K562 (cell line): ENCODE results near the gene ABHD3. TPM values are rescaled to one million over a fixed set of nuclear protein-coding genes. Genes with fewer than 3 reads are reported as not detected.

Source experiments
- CBFB ChIP-seq: sonication (generic); formaldehyde crosslinking; IDR thresholded peaks from 2 replicates; pipeline ENCODE4 v1.4.0; 2020; ENCODE audit warnings: mild to moderate bottlenecking, missing genetic modification reagents
- CBX8 ChIP-seq: fragments of 200-600 bp; sonication (generic); IDR thresholded peaks from 2 replicates; pipeline ENCODE4 v1.6.1; 2012; ENCODE audit warnings: borderline replicate concordance, mixed run types, low read depth, mild to moderate bottlenecking, moderate library complexity, mixed read lengths, low read length, control low read depth, inconsistent platforms; ENCODE audit not compliant: poor library complexity, severe bottlenecking; ENCODE audit errors: extremely low read depth
- GATAD2B ChIP-seq: fragments of 450-650 bp; IDR thresholded peaks from 2 replicates; pipeline ENCODE4 v1.6.1; 2017; ENCODE audit warnings: mild to moderate bottlenecking, borderline replicate concordance
- GTF2E2 ChIP-seq: fragments of 200-800 bp; sonication (Bioruptor generic); IDR thresholded peaks from 2 replicates; pipeline ENCODE4 v1.6.1; 2016; ENCODE audit warnings: missing genetic modification characterization, missing compliant biosample characterization
- IRF2 ChIP-seq: sonication (generic); formaldehyde crosslinking; IDR thresholded peaks from 2 replicates; pipeline ENCODE4 v1.8.1; 2022; ENCODE audit warnings: mild to moderate bottlenecking, missing genetic modification reagents
- MED1 ChIP-seq: sonication (generic); formaldehyde crosslinking; IDR thresholded peaks from 2 replicates; pipeline ENCODE4 v1.8.1; 2023; ENCODE audit warnings: missing genetic modification reagents, borderline replicate concordance
- NFIC ChIP-seq: fragments of 450-650 bp; IDR thresholded peaks from 2 replicates; pipeline ENCODE4 v1.6.1; 2017; ENCODE audit warnings: mild to moderate bottlenecking, inconsistent platforms
- RBM25 ChIP-seq: fragments of 200-400 bp; formaldehyde crosslinking; IDR thresholded peaks from 2 replicates; pipeline ENCODE4 v1.6.1; 2018; ENCODE audit warnings: low read length, low read depth, moderate library complexity; ENCODE audit not compliant: severe bottlenecking
- YY1 ChIP-seq, 3 experiments: IDR thresholded peaks; 2 replicates each; pipeline ENCODE4 v1.6.1; 2011; ENCODE audit warnings: low read length in 2 of 3, mild to moderate bottlenecking in 2 of 3, moderate library complexity in 2 of 3, borderline replicate concordance in 1 of 3, control low read depth in 1 of 3, low read depth in 1 of 3; ENCODE audit not compliant: insufficient read depth in 3 of 3, insufficient replicate concordance in 2 of 3, control insufficient read depth in 1 of 3, insufficient read length in 1 of 3; ENCODE audit errors: extremely low read depth in 1 of 3
- ZFP36 ChIP-seq: fragments of 150-350 bp; IDR thresholded peaks from 2 replicates; pipeline ENCODE4 v1.6.1; 2018; ENCODE audit warnings: low read length, low read depth; ENCODE audit not compliant: partially characterized antibody
- ZNF174 ChIP-seq: fragments of 250-450 bp; sonication (Bioruptor Pico); IDR thresholded peaks from 2 replicates; pipeline ENCODE4 v1.4.0; 2020; ENCODE audit warnings: mild to moderate bottlenecking
- ZNF232 ChIP-seq: sonication (generic); formaldehyde crosslinking; IDR thresholded peaks from 2 replicates; pipeline ENCODE4 v1.8.0; 2022; ENCODE audit warnings: mild to moderate bottlenecking, missing genetic modification reagents
- polyA plus RNA-seq, 8 experiments: library from polyadenylated mRNA; depleted of rRNA in 4 of 8; stranded (reverse) in 5 of 8; unstranded in 3 of 8; fragments of >200 nt; fragmentation: Nextera tagmentation in 2 of 8; fragmentation: Illumina TruSeq in 1 of 8; extraction: Ambion mirVana in 2 of 8; extraction: Trizol in 1 of 8; gene quantifications; 2 replicates each; pipeline versions ENCODE4 v1.2.1 to v1.2.3, GENCODE V29; 2011 to 2014; ENCODE audit warnings: inconsistent platforms in 1 of 8, missing spikeins in 1 of 8
- total RNA-seq, 7 experiments: library from RNA; depleted of rRNA in 6 of 7; stranded (reverse); fragments of >200 nt in 6 of 7; fragmentation: Illumina TruSeq in 2 of 7; extraction: Trizol in 2 of 7; gene quantifications; 2 replicates each; pipeline versions ENCODE4 v1.2.1 to v1.2.3, GENCODE V29; 2011 to 2021; ENCODE audit warnings: low replicate concordance in 1 of 7
- TF ChIP-seq, protein P1 (sequence below), 2 experiments: IDR thresholded peaks; 2 replicates each; pipeline ENCODE4 v1.6.1; 2011; ENCODE audit warnings: borderline replicate concordance in 1 of 2, control low read depth in 1 of 2, low read depth in 1 of 2, low read length in 1 of 2, mild to moderate bottlenecking in 1 of 2, mixed read lengths in 1 of 2, moderate library complexity in 1 of 2; ENCODE audit not compliant: insufficient read depth in 1 of 2, insufficient read length in 1 of 2, poor library complexity in 1 of 2, severe bottlenecking in 1 of 2; ENCODE audit errors: extremely low read depth in 1 of 2
- TF ChIP-seq, protein P2 (sequence below): fragments of 250-450 bp; sonication (Bioruptor Pico); IDR thresholded peaks from 2 replicates; pipeline ENCODE4 v1.4.0; 2020; ENCODE audit warnings: borderline replicate concordance
- TF ChIP-seq, protein P3 (sequence below): fragments of 250-450 bp; sonication (Bioruptor Pico); IDR thresholded peaks from 2 replicates; pipeline ENCODE4 v1.5.0; 2021; ENCODE audit warnings: mild to moderate bottlenecking, moderate library complexity
- TF ChIP-seq, protein P4 (sequence below): fragments of 450-650 bp; IDR thresholded peaks from 2 replicates; pipeline ENCODE4 v1.6.1; 2018; ENCODE audit warnings: mild to moderate bottlenecking, low read depth; ENCODE audit not compliant: partially characterized antibody

Gene ABHD3
- total and polyA plus RNA-seq, 9 of the 15 experiments (the other 6 are each of a cell fraction or from before 2014, with no cell fraction given): 6.3 to 38.8 (median 19.4) TPM

DNA sequence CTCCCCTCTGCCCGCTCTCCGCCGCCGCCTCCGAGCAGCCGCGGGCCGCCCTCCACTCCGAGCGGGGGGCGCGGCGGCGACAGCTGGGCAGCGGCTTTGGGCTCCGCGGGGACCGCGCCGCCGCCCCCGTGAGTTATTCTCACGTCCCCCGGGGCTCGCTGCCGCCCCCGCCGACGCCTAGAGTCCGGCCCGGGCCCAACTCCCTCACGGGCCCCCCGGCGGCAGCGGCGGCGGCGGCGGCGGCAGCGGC, 36.7 kb upstream of the ABHD3 start (continued):
- TF ChIP-seq, protein P1, sequence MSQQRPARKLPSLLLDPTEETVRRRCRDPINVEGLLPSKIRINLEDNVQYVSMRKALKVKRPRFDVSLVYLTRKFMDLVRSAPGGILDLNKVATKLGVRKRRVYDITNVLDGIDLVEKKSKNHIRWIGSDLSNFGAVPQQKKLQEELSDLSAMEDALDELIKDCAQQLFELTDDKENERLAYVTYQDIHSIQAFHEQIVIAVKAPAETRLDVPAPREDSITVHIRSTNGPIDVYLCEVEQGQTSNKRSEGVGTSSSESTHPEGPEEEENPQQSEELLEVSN (IDR thresholded peaks at IDR 0.05; ENCODE audit: borderline replicate concordance in 1 of 2, extremely low read depth in 1 of 2, insufficient read depth in 1 of 2, insufficient read length in 1 of 2, low read depth in 1 of 2, low read length in 1 of 2, poor library complexity in 1 of 2, severe bottlenecking in 1 of 2): peak in 1 of 2 experiments; percentile 6
- TF ChIP-seq CBFB: no peak
- TF ChIP-seq ZNF174 (CRISPR knock-in tag): no peak
- TF ChIP-seq GATAD2B: peak; percentile 81; the same call in 1 of the 2 replicates
- no peak for TF ChIP-seq YY1 (IDR thresholded peaks at IDR 0.05; ENCODE audit: borderline replicate concordance in 1 of 3, control insufficient read depth in 1 of 3, extremely low read depth in 1 of 3, insufficient read depth in 3 of 3, insufficient read length in 1 of 3, insufficient replicate concordance in 2 of 3, low read depth in 1 of 3, low read length in 2 of 3)
- peak; percentile 47 for TF ChIP-seq ZFP36
- TF ChIP-seq, protein P2, sequence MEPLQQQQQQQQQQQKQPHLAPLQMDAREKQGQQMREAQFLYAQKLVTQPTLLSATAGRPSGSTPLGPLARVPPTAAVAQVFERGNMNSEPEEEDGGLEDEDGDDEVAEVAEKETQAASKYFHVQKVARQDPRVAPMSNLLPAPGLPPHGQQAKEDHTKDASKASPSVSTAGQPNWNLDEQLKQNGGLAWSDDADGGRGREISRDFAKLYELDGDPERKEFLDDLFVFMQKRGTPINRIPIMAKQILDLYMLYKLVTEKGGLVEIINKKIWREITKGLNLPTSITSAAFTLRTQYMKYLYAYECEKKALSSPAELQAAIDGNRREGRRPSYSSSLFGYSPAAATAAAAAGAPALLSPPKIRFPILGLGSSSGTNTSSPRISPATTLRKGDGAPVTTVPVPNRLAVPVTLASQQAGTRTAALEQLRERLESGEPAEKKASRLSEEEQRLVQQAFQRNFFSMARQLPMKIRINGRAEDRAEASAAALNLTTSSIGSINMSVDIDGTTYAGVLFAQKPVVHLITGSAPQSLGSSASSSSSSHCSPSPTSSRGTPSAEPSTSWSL (CRISPR knock-in tag): no peak
- TF ChIP-seq RBM25: peak; percentile 18
- TF ChIP-seq, protein P3, sequence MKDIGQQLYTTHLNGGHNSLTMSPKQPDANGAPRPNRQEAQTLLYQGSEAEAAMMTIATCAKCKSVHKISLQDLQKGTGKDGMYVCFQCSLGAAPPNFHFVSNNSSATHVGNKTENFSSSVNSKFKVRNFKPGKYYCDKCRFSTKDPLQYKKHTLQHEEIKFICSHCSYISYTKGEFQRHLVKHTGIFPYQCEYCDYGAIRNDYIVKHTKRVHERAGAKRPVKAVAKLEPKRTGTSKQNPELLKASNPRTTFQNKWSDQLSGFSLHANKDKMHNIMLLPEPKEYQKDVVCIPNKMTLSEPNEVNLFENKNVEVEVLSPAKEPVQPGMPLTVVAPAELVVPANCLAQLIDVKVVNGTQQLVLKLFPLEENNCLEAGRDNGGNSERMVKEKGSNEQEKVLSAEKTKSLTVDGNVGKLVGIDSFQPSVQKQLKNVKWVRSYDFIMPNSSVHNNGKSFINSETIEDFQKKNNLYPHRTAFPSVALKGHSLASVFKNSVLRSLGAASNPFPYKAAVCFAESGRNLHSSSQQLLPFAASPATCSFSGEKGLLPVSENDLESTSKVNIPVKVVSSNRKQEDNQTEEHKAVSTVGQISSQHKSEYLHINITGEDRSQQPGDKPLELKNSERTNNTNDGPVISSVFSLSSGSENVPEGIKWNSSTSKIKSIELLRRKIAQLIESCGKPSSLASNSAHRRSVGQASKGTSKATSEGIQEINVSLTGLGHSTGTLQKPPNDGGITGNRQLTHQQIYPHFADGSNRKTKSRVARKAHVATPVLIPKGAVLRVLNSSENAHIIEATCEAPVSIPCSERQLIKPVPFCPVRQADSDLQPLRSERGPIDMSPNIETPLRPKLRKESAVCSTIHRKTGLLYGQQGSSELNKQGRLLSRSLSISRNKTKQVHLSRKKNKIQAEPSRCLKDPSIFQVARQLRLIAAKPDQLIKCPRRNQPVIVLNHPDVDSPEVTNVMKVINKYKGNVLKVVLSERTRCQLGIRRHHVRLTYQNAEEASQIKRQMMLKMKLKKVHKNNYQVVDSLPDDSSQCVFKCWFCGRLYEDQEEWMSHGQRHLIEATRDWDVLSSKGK: no peak
- TF ChIP-seq CBX8: no peak
- no peak for TF ChIP-seq MED1 (CRISPR knock-in tag)
- no peak for TF ChIP-seq ZNF232 (CRISPR knock-in tag)
- TF ChIP-seq GTF2E2 (tag): no peak
- no peak for TF ChIP-seq IRF2
- no peak for TF ChIP-seq NFIC
- TF ChIP-seq, protein P4, sequence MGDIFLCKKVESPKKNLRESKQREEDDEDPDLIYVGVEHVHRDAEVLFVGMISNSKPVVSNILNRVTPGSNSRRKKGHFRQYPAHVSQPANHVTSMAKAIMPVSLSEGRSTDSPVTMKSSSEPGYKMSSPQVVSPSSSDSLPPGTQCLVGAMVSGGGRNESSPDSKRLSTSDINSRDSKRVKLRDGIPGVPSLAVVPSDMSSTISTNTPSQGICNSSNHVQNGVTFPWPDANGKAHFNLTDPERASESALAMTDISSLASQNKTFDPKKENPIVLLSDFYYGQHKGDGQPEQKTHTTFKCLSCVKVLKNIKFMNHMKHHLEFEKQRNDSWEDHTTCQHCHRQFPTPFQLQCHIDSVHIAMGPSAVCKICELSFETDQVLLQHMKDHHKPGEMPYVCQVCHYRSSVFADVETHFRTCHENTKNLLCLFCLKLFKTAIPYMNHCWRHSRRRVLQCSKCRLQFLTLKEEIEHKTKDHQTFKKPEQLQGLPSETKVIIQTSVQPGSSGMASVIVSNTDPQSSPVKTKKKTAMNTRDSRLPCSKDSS: no peak
